ENCODE data around the gene ZNF366.

Gene ZNF366

GRCh38 chr5:72488756-72489155 lies 18.5 kb downstream of the ZNF366 start:
- DNase-seq (ENCODE audit: low spot score) = no peak

DNA sequence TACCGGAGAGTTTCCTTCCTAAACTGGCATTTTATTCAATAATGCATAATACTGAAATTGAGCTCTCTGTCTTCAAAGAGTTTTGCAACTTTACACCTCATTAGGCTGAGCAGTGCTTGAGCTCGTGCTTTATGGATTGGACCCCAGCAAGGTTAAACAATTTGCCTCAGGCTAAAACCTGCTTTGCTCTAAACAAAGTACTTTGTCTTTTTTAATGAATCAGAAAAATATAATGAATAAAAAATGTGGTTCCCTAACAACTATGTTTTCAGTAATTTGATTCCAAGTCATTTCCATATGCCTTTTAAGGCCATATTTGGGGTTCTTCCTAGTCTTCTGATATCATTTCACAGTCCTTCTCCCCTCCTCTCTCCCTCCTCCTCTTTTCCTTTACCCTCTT lies 20.0 kb downstream of the ZNF366 start:
- DNase-seq (ENCODE audit: low spot score) = no peak

- peak; percentile 72 for DNase-seq (ENCODE audit: low spot score)
These were observed 20.8 kb downstream of the ZNF366 start for GRCh38 chr5:72486371-72486770.

DNA sequence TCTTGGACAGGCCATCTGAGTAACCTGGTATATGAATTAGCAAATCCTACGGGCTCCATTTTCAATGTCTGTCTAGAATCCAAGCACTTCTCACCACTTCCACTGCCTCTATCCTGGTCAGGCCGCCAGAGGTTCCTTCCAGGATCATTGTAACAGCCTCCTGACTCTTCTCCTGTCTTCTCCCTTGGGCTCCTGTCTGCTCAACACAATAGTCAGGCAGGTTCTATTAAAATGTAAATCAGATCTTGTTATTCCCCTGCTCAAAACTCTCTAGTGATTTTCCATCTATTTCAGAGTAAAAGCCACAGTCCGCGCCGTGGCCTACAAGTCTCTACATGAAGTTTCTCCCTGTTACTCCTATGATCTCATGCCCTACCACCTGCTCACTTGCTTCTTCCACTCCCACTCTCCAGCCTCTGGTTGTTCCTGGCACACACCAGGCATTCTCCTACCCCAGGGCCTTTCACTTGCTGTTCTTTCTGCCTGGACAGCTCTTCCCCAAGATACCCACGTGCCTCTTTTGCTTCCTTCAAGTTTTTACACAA lies 21.7 kb downstream of the ZNF366 start:
- DNase-seq (ENCODE audit: low spot score) = no peak

DNA sequence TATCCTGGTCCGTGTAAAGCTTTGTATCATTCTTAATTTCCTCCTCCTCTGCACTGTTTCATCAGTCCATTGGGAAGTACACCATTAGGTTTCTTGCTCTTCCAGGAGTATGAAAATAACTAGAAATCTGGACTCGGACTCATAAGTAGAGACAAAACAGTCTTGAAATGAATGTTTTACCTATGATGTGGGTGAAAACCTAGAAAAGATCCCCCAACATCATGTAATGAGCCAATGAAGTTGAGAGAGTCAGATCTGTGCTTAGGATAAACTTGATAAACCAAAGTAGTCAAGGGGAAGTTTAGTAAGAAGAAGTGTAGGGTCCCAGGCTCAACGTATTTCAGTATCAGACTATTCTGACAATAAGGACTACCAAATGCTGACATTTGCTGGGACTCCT lies 25.2 kb downstream of the ZNF366 start:
- no peak for DNase-seq (ENCODE audit: low spot score)

DNA sequence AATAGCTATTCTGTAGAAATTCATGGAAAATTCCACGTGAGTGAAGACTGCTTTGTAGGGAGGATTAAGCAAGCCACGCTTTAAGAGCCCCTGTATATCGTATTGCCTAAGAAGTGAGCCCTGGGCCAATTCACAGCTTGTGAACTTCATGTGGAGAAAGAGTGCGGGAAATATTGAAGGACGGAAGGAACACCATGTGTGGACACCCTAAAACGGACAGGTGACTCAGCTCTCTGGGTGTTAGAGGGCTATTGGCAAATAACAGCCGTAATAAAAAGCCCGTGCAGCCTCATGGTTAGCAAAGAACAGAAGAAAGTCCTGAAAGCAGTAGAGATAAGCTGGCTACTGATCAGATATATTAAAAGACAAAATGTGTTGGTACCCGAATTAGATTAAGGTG lies 26.4 kb downstream of the ZNF366 start:
- no peak for DNase-seq (ENCODE audit: low spot score)

DNA sequence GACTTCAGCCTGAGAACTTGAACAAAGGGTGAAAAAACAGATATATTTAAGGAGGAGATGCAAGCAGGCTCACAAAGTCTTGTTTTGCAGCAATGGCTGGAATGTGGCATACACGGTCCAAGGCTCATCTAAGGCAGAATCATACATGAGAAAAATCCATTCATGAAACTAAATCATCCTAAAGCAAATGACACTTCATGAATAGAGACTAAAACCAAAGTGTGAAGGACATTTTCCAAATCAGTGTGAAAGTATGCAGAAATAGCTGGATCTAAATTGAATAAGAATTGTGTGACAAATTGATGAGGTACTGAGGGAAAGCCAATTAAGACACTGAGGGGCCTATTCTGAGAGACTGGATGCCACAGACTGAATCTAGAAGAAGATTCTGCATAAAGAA lies 27.3 kb downstream of the ZNF366 start:
- no peak for DNase-seq (ENCODE audit: low spot score)

GRCh38 chr5:72478684-72479083 lies 28.5 kb downstream of the ZNF366 start:
- DNase-seq (ENCODE audit: low spot score) = peak; percentile 14

DNA sequence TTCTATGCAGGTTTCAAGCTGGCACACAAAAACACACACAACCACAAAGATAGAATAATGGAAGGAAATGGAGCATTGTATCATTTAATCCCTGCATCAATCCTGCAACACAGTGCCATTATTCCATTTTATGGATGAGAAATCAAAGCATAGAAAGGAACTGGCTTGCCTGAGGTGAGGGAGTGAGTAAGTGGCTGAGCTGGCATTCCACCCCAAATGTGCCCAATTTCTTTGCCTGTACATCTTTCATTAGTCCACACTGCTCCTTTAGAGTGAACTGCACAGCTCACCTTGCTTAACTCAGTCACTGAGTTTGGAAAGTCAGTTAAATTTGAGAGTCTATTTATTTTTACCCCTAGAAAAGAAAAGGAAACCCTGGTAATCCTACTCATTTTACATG lies 28.9 kb downstream of the ZNF366 start:
- no peak for DNase-seq (ENCODE audit: low spot score)

- no peak for DNase-seq (ENCODE audit: low spot score)
These were observed 29.6 kb downstream of the ZNF366 start for GRCh38 chr5:72477644-72478043.

DNA sequence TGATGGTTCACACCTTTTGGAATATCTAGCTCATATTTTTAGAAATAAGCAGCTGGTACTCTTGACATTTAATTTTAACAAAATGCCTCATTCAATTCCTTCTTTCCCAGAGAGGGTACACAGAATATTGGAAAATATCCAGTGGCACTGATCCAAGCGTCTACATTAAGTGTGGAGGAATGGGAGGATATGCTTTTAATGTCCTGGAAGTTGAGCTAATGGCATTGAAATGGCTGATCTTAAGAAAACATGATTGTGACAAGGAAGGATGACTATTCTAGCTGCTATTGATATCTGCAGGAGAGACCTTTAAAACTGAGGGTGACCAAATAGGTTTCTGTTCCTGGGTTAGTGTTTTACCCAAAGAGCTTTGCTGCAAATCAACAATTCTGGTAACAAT lies 30.0 kb downstream of the ZNF366 start:
- no peak for DNase-seq (ENCODE audit: low spot score)

DNA sequence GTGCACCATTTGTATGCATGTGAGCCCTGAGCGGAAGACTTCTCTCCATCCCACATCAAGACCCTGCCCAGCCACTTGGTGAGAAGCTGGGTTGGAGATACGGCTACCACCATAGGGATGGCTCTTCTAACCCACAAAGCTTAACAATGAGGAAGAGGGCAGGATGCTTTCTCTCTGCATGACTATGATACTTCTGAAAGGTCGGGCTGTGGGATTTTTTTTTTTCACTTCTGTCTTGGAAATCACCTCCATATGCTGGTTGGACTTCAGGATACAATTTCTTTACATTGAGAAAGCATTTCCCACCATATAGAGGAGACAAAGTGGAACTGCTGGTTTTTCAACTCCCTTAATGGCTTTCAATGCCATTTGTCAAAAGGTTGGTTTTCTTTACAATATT lies 30.5 kb downstream of the ZNF366 start:
- no peak for DNase-seq (ENCODE audit: low spot score)

DNA sequence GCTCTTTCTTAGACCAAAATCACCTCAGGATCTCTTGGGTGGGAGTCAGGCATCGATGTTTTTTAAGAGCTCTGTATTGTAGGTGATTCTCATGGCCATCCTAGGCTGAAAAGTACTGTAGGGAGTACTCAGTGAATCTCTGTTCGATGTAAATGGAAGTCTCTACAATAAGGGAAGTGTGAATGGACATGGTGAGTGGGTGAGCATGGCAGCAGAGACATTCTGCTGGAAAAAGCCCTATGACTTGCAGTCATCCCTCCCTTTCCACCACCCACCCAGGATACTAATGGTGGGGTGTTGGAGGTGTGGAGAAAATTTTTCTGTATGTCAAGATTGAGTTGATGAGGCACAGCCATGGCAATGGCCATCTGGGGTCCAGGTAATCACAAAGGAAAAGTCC lies 30.9 kb downstream of the ZNF366 start:
- no peak for DNase-seq (ENCODE audit: low spot score)

DNA sequence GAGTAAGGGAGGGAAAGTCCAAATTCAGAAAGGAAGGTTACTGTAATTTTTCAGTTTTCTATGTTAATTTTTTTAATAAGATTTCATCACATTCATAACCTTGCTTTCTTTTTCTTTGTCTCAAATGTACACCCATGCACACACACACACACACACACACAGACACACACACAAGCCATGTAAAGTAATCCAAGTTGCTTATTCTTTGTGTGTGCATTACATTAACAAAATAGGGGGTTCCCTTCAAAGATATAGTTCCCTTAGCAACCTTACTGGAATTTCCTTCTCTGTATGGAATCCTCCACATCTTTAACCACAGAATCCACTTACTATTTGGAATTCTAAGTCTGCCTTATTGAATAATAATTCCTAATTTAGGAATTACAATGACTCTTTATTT lies 32.7 kb downstream of the ZNF366 start:
- DNase-seq (ENCODE audit: low spot score) = no peak

- no peak for DNase-seq (ENCODE audit: low spot score)
These were observed 33.1 kb downstream of the ZNF366 start for GRCh38 chr5:72474046-72474500.

DNA sequence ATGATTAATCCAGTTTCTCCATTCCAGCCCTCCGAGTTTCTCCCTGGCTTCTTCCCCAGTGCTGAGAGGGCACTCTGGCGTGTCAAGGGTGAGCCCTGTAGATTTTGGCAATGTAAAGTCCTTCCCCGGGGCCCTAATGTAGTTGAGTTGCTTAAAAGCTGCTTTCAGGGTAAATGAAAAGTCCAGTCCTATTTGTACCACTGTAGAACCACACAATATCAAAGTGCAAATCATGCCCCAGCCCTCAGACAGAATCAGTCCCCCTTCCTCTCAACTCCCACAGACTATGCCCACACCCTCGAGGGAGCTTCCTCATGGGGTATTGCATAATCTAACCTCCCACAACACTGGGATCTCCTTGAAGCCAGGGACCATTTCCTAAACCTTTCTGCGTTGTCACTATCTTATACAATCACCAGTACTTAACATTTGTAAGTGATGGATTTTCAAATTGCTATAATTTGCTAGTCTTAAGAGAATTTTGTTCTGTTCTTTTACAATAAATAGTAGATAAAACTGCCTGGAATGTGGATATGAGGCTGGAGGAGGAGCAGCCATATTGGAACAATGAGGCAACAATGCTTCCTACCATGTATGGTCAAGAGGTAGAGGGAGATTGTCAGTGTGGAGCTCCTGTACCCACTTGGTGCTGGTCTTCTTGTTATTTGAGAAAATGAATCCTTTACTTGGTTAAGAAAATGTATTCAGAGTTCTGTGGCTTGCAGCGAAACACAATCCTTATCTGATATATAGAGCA lies 34.4 kb downstream of the ZNF366 start:
- peak; percentile 28 for DNase-seq (ENCODE audit: low spot score)

DNA sequence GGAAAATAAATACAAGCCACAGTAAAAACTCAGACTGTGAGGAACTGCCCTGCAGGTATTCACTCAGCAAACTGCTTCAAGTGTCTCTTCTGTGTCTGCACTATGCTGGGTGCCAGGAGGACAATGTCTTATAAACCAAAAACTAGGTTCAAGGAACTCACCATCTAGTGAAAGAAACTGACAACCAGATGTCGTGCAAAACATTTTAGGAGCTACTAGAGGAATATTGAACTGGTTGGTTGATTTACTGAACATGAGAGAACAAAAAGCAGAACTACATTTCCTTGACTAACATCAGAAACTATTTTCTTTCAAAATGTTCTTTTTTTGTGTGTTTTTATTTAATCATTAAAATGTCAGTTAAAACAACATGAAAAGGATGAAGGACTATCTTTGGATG lies 35.2 kb downstream of the ZNF366 start:
- no peak for DNase-seq (ENCODE audit: low spot score)

DNA sequence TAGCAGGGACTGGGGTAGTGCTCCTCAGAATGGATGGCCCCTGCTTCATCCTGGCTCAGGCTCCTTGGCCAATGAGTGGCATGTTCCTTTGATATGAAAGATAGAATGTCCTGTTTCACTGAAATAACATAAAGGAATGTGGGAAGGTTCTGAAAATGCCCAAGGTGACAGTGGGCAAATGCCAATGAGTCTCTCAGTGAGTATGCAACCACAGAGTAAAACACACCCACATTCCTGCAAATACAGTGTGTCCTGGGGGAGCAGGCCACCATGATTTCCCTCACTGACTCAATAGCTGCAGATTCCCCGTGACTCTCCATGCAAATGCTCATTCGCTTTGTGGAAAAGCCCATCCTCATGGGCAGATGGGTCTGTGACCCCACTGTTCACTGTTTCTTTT lies 36.4 kb downstream of the ZNF366 start:
- DNase-seq (ENCODE audit: low spot score) = peak; percentile 66

DNA sequence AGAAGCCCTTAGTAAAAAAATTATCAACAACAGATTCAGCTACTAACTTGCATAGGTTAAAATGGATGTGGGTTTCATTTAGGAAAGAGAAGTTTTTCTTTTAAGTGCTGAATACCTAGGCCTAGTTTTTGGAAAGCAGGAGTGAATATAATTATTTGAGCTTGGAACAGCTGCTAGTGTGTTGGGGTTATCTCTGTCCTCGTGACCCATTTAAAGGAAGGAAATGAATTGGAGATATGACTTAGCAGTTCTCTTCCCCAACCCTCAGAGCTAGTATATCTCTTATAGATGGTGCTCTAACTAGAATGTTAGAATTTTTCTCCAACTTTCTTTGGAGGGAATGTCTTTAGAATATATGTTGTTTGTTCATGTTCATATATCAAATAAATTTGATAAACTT lies 38.6 kb downstream of the ZNF366 start:
- DNase-seq (ENCODE audit: low spot score) = no peak

GRCh38 chr5:72468024-72468423 lies 39.2 kb downstream of the ZNF366 start:
- DNase-seq (ENCODE audit: low spot score) = peak; percentile 16

DNA sequence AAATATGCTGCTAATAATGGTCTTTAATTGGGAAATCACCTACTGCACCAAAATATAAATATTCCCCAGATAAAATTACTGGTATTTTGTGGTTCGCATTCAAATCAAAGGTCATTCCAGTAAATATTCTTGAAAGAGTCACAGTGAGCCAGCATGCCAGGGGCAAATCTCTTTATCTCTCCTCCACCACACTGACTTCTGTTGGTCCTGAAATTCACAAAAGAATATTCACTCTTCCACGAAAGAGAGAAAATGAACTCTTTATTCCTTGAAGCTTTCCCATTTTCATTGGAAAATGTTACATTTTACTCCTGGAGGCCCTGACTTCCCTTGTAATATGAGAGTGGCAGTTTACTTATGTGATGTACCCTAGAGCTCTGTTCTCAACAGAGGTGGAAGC lies 39.7 kb downstream of the ZNF366 start:
- no peak for DNase-seq (ENCODE audit: low spot score)

- peak; percentile 20 for DNase-seq (ENCODE audit: low spot score)
These were observed 41.3 kb downstream of the ZNF366 start for GRCh38 chr5:72465601-72466563.

- no peak for DNase-seq (ENCODE audit: low spot score)
These were observed 42.1 kb downstream of the ZNF366 start for GRCh38 chr5:72465066-72465465.

All from GM03348 (cell line).